Glutamatergic neuron (in vitro differentiated cells): ENCODE measurements around the gene KLHL20. TPM values are rescaled to one million over a fixed set of nuclear protein-coding genes. Genes with fewer than 3 reads are reported as not detected.
"Not testable (repeated sequence)": the region's sequence is repeated elsewhere in the genome, so short reads cannot be mapped to it uniquely, and the experiment has no call there.

Experiments used
- DNase-seq: peaks from one replicate; pipeline ENCODE4 v3.0.0; 2022
- H3K27ac Mint-ChIP-seq: one replicate; pipeline ENCODE4 v1.8.0; 2020; ENCODE audit warnings: mild to moderate bottlenecking, mixed read lengths, inconsistent platforms; ENCODE audit not compliant: unreplicated experiment
- H3K27me3 Mint-ChIP-seq: one replicate; pipeline ENCODE4 v1.8.0; 2020; ENCODE audit warnings: mild to moderate bottlenecking, moderate library complexity, mixed read lengths, inconsistent platforms; ENCODE audit not compliant: unreplicated experiment
- H3K36me3 Mint-ChIP-seq: one replicate; pipeline ENCODE4 v1.8.0; 2020; ENCODE audit warnings: mild to moderate bottlenecking, mixed read lengths, inconsistent platforms; ENCODE audit not compliant: unreplicated experiment
- H3K4me1 Mint-ChIP-seq: one replicate; pipeline ENCODE4 v1.8.0; 2020; ENCODE audit warnings: mild to moderate bottlenecking, low read depth, mixed read lengths, inconsistent platforms; ENCODE audit not compliant: unreplicated experiment
- H3K4me3 Mint-ChIP-seq: one replicate; pipeline ENCODE4 v1.8.0; 2020; ENCODE audit warnings: mild to moderate bottlenecking, mixed read lengths, inconsistent platforms; ENCODE audit not compliant: unreplicated experiment
- H3K9me3 Mint-ChIP-seq: one replicate; pipeline ENCODE4 v1.8.0; 2020; ENCODE audit warnings: mild to moderate bottlenecking, moderate library complexity, mixed read lengths, inconsistent platforms; ENCODE audit not compliant: unreplicated experiment
- CTCF ChIP-seq: fragments of 200-600 bp; sonication (generic); IDR thresholded peaks from one replicate; pipeline ENCODE4 v1.5.0; 2021; ENCODE audit not compliant: partially characterized antibody, unreplicated experiment
- total RNA-seq: library from RNA; stranded (reverse); fragmentation: NEBNext Ultra II Directional; extraction: Animal tissue kit (Norgen Biotek cat#: 25700); gene quantifications from one replicate; pipeline ENCODE4 v1.2.1, GENCODE V29; 2021; ENCODE audit not compliant: unreplicated experiment

KLHL20 gene
- total RNA-seq, 1 donor from 2014 or later = 30.5 TPM

GRCh38 chr1:173753830-173754229 is 39.0 kb downstream of the KLHL20 start:
- Mint-ChIP-seq H3K27me3 (no peaks in the 10 kb centered on the region), H3K36me3 (peaks cover 9% of the 10 kb centered on the region), H3K27ac (no peak overlapping the region), H3K9me3 (peaks cover 2% of the 10 kb centered on the region), H3K4me1 (no peaks in the 10 kb centered on the region), H3K4me3 (no peak overlapping the region)
- TF ChIP-seq CTCF = no peak
- DNase-seq = no peak

- Mint-ChIP-seq H3K36me3 (peaks cover 45% of the 10 kb centered on the region), H3K4me3 (no peak overlapping the region), H3K9me3 (peaks cover 4% of the 10 kb centered on the region), H3K27me3 (no peaks in the 10 kb centered on the region), H3K4me1 (no peaks in the 10 kb centered on the region), H3K27ac (no peak overlapping the region)
- no peak for DNase-seq
- no peak for TF ChIP-seq CTCF
Observed at GRCh38 chr1:173757666-173758065, 42.9 kb downstream of the KLHL20 start.

- Mint-ChIP-seq H3K27me3 (no peaks in the 10 kb centered on the region), H3K27ac (no peak overlapping the region), H3K4me3 (no peak overlapping the region), H3K4me1 (no peaks in the 10 kb centered on the region), H3K9me3 (peaks cover 4% of the 10 kb centered on the region), H3K36me3 (peaks cover 50% of the 10 kb centered on the region)
- no peak for TF ChIP-seq CTCF
- no peak for DNase-seq
Observed at GRCh38 chr1:173758110-173758509, 43.3 kb downstream of the KLHL20 start.

- no peak for DNase-seq
- Mint-ChIP-seq H3K36me3 (peaks cover 56% of the 10 kb centered on the region), H3K27me3 (peaks cover 2% of the 10 kb centered on the region), H3K9me3 (peaks cover 2% of the 10 kb centered on the region), H3K27ac (no peak overlapping the region), H3K4me1 (no peaks in the 10 kb centered on the region), H3K4me3 (no peak overlapping the region)
- no peak for TF ChIP-seq CTCF
Observed at GRCh38 chr1:173758980-173759379, 44.2 kb downstream of the KLHL20 start.

- H3K4me1 Mint-ChIP-seq, H3K27ac Mint-ChIP-seq, DNase-seq, H3K9me3 Mint-ChIP-seq, H3K4me3 Mint-ChIP-seq, H3K27me3 Mint-ChIP-seq: not testable (repeated sequence)
- H3K36me3 Mint-ChIP-seq = peaks cover 52% of the 10 kb centered on the region
Observed at GRCh38 chr1:173764331-173764730, 49.5 kb downstream of the KLHL20 start.

- Mint-ChIP-seq H3K27ac (no peak overlapping the region), H3K9me3 (no peaks in the 10 kb centered on the region), H3K4me3 (no peak overlapping the region), H3K4me1 (no peaks in the 10 kb centered on the region), H3K27me3 (peaks cover 2% of the 10 kb centered on the region), H3K36me3 (peaks cover 14% of the 10 kb centered on the region)
- TF ChIP-seq CTCF = no peak
- DNase-seq = no peak
Observed at GRCh38 chr1:173768206-173768605, 53.4 kb downstream of the KLHL20 start.
